HG02884 (cell line): ENCODE results near the gene TRAPPC5.
"Not testable (repeated sequence)": the region's sequence is repeated elsewhere in the genome, so short reads cannot be mapped to it uniquely, and the experiment has no call there.

Source experiments
- ATAC-seq: cut with Tn5 transposase; IDR thresholded peaks from one replicate; pipeline ENCODE4 v1.9.1; 2021; ENCODE audit warnings: mild to moderate bottlenecking, moderate library complexity; ENCODE audit not compliant: unreplicated experiment

The TRAPPC5 gene

DNA sequence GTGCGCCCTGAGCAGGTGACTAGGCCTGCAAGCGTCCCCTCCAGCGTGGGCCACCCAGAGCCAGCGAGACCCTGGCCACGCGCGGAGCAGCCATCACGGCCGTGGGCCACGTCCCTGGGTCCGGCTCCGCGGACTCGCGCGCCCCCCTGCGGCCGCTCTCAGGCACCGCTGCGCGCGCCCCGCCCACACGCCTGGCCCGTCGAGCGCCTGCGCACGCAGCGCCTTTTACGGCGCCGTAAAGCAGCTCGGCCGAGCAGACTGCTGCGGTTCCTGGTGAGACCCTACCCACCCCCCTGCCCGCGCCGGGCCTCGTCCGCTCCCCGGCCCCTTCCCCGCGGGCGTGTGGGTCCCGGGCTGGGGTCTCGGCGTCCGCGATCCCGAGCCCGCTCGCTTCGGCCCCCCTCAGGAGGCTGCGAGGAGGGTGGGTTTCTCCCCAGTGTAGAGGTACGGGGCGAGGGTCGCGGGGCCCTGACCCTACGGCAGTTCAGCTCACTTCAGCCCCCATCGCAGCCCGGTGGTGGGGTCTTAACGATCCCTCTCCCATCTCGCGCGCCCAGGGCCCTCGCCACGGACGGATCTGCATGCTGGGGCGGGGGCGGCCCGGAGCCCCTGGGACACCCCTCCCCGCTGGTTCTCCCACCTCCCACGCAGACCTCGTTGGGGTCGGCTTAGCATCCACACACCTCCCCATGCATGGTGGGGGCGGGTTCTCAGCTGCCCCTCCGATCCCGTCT lies at the start of gene TRAPPC5:
TSS of gene TRAPPC5 (plus strand) at position 228 of the 734 bp plus-strand sequence. CDS start 1,421 bp downstream, outside the sequence.
- no peak for ATAC-seq

DNA sequence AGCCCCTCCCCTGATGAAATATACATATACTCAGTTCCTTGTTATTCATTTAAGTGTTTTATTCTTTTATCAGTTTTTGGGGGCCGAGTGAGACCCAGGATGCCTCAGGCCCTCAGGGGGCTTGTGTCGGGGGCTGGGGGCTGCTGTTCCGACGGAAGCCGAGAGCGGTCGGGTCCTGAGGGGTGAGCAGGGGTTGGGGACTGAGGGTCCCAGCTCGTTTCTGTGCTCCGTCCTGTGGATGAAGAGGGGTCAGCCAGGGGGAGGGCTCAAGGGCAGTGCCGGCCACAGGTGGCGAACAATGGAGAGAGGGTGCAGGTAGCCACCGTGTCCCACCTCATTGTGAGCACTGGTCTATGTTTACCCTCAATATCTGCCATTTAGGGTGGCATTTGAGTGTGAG lies 49.1 kb upstream of the TRAPPC5 start:
- ATAC-seq, result no peak

DNA sequence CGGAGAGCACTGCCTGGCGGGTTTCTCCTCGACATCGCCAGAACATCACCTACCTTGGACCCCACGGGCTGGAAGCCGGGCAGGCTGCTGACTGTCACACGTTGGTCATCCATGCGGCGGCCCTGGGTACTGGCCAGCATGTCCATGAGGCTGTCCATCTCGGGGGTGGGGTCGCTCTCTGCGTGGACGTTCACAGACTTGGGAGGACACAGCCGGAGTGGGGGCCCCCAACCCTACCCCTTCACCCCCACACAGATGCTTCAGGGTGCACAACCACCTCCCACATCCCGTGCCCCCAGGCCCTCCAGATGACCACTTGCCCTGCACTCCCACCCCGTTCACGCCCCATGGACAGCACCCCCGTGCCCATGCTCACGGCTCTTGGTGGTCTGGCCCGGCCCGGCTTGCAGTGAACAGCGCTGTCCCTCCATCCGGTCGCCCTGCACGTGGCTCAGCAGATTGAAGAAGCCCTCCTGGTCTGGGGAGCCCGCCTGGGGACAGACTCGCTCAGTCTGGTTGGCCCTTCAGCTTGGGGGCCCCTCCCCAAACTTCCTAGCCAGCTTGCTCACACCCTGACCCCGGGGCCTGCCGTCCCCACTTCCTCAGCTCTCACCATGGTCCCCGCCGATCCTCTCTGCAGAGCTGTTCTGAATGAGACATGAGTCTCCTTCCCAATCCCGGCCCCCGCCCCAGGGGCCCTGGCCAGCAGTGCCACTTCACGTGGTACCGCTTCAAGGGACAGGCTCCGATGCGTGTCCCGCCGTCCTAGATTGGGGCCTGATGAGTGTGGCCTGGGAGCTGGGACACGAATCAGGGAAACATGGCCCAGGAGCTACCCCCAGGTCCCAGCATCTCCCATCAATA lies 48.1 kb upstream of the TRAPPC5 start:
- no peak for ATAC-seq

- no peak for ATAC-seq
These were observed 46.9 kb upstream of the TRAPPC5 start, which contains the start of gene PCP2 for GRCh38 chr19:7633698-7634097. Gene PCP2 (minus strand): TSS chr19:7633719. CDS start chr19:7633457, 262 bp downstream.

- no peak for ATAC-seq
These were observed 45.0 kb upstream of the TRAPPC5 start for GRCh38 chr19:7635670-7636069.

DNA sequence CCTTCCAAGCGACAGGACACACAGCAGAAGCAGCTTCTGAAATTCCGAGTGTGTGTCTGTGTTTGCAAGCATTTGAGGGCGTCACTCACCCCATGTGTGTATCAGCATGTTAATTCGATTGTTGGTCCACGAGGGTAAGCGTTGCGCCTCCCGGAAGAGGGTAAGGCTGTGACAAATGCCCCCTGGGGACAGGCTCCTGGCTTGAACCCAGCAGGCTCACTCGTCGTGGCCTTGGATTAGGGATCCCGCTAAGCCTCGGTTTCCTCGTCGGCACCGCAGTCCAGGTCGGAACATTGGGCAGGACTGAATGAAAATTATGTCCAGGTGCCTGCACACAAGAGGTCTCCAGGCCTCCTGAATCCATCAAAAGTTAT lies 44.3 kb upstream of the TRAPPC5 start:
- no peak for ATAC-seq

- no peak for ATAC-seq
These were observed 43.8 kb upstream of the TRAPPC5 start, which contains the start of gene STXBP2 for GRCh38 chr19:7636691-7637373. Gene STXBP2 (plus strand): TSS chr19:7637110. CDS start chr19:7637150, 40 bp downstream.

DNA sequence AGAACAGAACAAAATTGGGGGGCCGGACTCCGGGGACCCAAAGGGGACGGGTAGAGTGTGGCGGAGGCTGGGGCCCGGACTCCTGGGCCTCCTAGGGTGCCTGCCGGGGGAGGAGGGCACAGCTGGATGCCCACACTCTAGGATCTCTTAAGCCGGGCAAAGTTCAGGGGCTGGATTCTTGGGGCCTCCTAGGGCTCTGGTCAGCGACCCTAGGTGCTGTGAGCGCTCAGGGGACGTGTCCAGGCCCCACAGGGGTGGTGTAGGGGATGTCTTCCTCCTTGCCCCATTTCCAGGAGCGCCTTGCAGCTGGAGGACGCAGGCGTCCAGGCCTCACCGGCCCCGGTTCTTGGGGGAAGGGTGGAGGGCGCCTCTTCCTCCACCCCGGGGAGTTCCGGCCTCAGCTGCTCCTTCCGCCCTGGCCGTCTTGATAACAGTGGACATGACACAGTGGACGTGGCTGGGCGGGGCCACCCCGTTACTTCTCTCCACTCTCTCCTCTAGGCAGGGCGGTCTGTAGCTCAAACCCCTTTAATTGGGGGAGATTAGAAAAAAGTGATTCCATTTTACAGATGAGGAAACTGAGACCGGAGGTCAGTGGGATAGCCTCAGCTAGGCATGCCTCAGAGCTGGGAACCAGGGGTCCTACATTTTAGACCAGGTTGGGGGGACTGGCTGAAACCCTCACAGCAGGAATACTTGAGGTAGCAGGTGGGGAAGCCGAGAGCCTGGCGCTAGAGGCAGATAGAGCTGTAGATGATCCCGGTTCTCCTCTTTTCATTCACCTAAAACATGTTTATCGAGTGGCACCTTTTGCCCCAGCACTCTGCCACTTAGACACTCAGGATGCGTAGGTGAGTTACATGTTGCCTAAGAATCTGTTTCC lies 43.0 kb upstream of the TRAPPC5 start:
- no peak for ATAC-seq

GRCh38 chr19:7638802-7639465 lies 41.7 kb upstream of the TRAPPC5 start:
- ATAC-seq, result no peak

GRCh38 chr19:7639863-7640348 lies 40.7 kb upstream of the TRAPPC5 start:
- ATAC-seq, result no peak

GRCh38 chr19:7640803-7641202 lies 39.8 kb upstream of the TRAPPC5 start:
- ATAC-seq, result no peak

GRCh38 chr19:7641290-7642276 lies 39.0 kb upstream of the TRAPPC5 start:
- no peak for ATAC-seq

DNA sequence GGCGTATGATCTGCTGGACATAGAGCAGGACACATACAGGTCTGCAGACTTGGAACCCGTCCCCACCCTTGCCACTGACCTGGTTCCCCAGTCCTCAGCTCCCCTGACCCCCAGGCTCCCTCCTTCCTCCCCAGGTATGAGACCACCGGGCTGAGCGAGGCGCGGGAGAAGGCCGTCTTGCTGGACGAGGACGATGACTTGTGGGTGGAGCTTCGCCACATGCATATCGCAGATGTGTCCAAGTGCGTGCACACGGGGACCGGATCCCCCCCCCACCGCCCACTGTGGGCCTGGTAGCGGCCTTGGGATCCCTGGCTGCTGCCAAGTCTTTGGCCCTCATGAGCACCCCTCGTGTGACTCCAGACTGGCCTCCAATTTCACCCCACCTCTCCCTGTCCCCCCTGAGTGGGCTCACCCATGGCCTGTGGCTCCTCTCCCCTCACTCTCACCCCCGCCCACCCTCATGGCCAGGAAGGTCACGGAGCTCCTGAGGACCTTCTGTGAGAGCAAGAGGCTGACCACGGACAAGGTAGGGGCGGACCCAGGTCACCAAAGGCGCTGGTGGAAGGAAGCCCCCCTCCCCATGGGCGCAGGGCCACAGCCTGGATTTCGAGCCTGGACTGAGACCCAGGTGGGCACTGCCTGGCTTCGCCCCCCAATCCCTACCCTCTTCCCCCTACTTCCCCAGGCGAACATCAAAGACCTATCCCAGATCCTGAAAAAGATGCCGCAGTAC lies 38.2 kb upstream of the TRAPPC5 start:
- ATAC-seq, result no peak

GRCh38 chr19:7643031-7643415 lies 37.6 kb upstream of the TRAPPC5 start:
- no peak for ATAC-seq

DNA sequence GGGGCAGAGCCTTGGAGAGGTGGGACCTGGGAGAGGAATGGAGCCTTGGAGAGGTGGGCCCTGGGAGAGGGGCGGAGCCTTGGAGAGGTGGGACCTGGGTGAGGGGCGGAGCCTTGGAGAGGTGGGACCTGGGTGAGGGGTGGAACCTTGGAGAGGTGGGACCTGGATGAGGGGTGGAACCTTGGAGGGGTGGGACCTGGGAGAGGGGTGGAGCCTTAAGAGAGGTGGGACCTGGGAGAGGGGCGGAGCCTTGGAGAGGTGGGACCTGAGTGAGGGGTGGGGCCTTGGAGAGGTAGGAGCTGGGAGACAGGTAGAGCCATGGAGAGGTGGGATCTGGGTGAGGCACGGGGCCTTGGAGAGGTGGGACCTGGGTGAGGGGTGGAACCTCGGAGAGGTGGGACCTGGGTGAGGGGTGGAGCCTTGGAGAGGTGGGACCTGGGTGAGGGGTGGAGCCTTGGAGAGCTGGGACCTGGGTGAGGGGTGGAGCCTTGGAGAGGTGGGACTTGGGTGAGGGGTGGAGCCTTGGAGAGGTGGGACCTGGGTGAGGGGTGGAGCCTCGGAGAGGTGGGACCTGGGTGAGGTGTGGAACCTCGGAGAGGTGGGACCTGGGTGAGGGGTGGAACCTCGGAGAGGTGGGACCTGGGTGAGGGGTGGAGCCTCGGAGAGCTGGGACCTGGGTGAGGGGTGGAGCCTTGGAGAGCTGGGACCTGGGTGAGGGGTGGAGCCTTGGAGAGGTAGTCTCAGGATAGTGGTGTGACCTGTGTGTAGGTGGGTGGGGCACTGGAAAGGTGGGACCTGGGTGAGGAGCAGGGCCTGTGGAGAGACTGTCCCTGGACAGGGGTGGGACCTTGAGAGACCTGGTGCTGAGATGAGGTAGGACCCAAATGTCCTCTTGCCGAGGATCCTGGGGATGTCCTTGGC lies 36.7 kb upstream of the TRAPPC5 start:
- ATAC-seq, result not testable (repeated sequence)

- ATAC-seq, result no peak
These were observed 36.1 kb upstream of the TRAPPC5 start for GRCh38 chr19:7644550-7644877.

GRCh38 chr19:7645163-7645562 lies 35.5 kb upstream of the TRAPPC5 start:
- ATAC-seq, result no peak
